ENCODE measurements around the gene ADM2.
A peak's percentile ranks its signal among the peaks of the same experiment; 100 is the strongest.

ADM2 gene

DNA sequence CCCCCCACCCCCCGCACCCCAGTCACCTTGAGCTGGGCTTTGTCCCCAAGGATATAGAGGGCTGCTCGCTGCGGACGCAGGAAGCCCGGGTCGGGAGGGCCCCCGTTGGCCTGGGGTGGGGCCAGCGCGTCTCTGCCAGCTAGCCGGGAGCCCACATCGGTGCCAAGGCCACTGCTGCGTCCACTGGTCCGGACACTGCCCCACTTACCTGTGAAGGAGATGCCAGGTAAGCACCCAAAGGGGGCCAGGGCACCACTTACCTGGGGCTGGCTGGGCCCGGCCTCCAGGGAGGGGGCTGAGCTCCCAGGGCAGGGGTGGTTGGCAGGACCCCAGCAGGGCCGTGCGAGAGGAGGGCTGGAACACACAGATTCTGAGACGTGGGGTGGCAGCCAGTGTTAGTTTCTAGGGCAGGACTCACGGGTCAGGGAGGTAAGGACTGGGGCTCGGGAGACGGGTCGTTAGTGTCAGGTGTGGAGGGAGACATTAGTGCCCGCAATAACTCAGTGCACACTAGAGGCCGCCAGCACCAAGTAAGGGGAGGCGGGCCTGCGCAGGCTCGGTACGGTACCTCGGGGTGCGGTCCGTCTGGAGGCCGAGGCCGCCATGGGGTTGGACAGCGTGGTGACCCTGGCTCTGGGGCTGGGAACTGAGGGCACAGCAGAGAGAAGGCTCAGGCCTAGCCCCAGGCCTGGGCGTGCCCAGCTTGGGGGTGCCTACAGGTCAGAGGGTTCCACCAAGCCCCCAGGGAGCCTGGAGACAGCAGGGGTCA, 24.7 kb upstream of the ADM2 start:
- no peak overlapping the region for H3K4me3 ChIP-seq (ENCODE audit: low read depth, low read length)
- TF ChIP-seq, protein P1, sequence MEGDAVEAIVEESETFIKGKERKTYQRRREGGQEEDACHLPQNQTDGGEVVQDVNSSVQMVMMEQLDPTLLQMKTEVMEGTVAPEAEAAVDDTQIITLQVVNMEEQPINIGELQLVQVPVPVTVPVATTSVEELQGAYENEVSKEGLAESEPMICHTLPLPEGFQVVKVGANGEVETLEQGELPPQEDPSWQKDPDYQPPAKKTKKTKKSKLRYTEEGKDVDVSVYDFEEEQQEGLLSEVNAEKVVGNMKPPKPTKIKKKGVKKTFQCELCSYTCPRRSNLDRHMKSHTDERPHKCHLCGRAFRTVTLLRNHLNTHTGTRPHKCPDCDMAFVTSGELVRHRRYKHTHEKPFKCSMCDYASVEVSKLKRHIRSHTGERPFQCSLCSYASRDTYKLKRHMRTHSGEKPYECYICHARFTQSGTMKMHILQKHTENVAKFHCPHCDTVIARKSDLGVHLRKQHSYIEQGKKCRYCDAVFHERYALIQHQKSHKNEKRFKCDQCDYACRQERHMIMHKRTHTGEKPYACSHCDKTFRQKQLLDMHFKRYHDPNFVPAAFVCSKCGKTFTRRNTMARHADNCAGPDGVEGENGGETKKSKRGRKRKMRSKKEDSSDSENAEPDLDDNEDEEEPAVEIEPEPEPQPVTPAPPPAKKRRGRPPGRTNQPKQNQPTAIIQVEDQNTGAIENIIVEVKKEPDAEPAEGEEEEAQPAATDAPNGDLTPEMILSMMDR (IDR thresholded peaks at IDR 0.05; ENCODE audit: borderline replicate concordance, insufficient read depth, low read depth, low read length), result peak; percentile 47

DNA sequence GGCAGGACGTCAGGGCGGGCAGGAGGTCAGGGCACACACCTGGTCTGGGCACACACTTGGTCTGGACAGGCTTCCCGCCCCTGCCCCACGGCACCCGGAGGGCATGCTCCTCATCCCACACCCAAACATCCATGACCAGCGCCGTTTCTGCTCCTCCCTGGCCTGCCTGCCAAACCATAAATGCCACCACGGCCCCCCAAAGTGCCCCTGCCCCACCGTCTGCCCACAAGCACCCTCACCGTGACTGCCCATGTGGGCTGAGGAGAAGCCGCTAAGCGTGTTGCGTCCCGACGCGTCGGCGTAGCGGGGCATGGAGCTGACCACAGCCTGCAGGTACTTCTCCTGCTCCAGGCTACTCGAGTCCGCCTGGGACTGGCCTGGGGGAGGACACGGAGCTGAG, 22.3 kb upstream of the ADM2 start:
- TF ChIP-seq, protein P1 (IDR thresholded peaks at IDR 0.05; ENCODE audit: borderline replicate concordance, insufficient read depth, low read depth, low read length), result no peak
- no peak overlapping the region for H3K4me3 ChIP-seq (ENCODE audit: low read depth, low read length)

DNA sequence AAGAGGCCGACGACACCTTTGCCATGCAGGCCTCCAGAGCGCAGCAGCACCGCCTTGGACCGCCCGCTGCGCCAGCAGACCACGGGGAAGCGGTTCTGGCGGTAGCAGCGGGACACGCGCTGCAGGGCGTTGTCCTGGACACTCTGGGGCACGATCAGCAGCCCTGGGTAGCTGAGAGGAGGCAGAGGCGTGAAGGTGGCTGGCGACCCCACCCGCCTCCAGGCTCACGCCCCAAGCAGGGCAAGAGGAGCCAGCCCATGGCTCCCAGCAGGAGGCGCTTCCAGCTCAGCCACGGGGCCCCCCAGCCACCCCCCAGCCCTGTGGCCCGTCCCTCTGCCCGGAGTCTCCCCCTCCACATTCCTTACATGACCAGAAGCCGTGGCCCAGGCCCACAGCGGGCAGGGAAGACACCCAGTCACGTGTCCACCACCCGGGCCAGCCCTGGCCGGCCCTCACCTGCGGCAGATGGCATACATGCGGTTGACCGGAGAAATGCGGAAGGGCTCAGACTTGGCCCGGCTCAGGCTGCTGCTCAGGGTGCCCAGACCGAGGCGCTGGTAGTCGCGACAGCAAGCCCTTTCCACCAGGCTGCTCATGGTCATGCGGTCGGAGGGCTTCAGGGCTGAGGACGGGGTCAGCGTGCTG, 21.7 kb upstream of the ADM2 start:
- TF ChIP-seq, protein P1 (IDR thresholded peaks at IDR 0.05; ENCODE audit: borderline replicate concordance, insufficient read depth, low read depth, low read length), result no peak
- H3K4me3 ChIP-seq (ENCODE audit: low read depth, low read length), result no peak overlapping the region

DNA sequence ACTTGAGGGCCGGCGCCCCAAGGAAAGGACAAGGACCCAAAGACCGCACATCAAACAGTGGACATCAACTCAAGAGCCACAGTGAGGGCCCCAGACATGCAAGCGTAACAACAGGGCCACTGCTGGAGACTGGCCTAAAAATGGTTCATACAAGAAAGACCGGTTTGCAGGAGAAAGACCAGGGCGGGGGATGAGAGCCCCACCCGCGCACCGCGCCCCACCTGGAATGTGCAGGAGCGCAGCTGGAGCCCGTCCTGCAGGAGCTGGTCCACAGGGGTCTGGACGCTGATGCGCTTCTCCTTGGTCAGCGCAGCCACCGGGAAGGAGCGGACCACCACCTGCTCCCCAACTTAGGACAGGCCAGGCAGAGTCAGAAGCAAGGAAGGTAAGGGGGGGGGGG, 20.4 kb upstream of the ADM2 start:
- TF ChIP-seq, protein P1 (IDR thresholded peaks at IDR 0.05; ENCODE audit: borderline replicate concordance, insufficient read depth, low read depth, low read length), result no peak
- no peak overlapping the region for H3K4me3 ChIP-seq (ENCODE audit: low read depth, low read length)

DNA sequence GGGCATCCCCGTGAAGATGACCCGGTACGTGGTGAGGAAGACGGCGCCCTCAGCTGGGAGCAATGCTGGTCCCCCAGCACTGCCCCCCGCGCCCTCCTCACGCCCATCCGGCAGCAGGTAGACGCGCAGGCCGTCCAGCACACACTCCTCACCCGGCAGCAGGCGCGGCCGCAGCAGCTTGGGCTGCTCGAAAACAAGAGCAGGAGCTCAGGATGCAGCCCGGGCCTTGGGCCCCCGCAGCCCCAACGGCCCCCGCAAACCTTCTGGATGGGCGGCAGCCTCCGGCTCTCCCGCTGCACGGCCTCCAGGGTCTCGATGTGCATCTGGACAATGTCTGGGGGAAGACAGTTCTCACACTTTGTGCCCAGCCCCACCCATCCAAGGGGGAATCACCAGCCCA, 19.8 kb upstream of the ADM2 start:
- TF ChIP-seq, protein P1 (IDR thresholded peaks at IDR 0.05; ENCODE audit: borderline replicate concordance, insufficient read depth, low read depth, low read length), result no peak
- H3K4me3 ChIP-seq (ENCODE audit: low read depth, low read length), result no peak overlapping the region

DNA sequence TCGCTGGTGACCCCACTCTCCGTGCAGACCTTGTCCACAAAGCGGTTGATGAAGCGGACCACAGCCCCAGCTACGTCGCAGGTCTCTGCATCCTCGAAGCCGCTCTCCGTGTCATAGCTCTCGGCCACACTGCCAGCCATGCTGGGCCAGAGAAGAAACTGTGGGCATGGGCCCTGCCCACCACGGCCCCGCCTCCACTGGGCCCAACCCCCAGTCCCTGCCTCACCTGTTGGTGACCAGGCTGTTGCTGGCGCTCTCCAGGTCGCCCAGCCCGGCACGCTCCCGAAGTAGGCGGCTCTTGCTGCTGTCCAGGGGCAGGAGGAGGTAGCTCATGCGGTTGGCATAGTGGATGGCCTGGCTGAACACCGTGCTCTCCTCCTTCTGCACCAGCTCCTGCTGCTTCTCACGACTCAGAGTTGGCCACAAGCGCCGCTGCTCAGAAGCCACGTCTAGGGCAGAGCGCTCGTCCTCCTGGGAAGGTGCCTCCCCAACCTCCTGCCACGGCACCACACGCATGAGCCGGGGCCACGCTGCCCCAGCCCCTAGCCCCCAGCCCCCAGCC, 19.3 kb upstream of the ADM2 start:
- H3K4me3 ChIP-seq (ENCODE audit: low read depth, low read length), result no peak overlapping the region
- TF ChIP-seq, protein P1 (IDR thresholded peaks at IDR 0.05; ENCODE audit: borderline replicate concordance, insufficient read depth, low read depth, low read length), result no peak
